Adipose tissue (tissue), 3 donors: Measurements from ENCODE around the gene LRRC8D. TPM values are rescaled to one million over a fixed set of nuclear protein-coding genes. Genes with fewer than 3 reads are reported as not detected.

ENCODE experiments used
- H3K27ac ChIP-seq: one replicate; pipeline ENCODE4 v1.5.1; 2013; ENCODE audit warnings: low read depth, low read length
- WGBS, 3 donors: extraction: QIAGEN DNeasy Blood & Tissue Kit; methylation state at CpG; one replicate each; pipeline ENCODE4 v1.1.7; 2013; 5-methylcytosine and 5-hydroxymethylcytosine counted together
- polyA plus RNA-seq, 3 donors: library from polyadenylated mRNA; stranded (reverse); fragments of 200-250 nt; gene quantifications; one replicate each; pipeline ENCODE4 v1.2.3, GENCODE V29; 2013
- donor health status: healthy with polysubstance abuse.
- donor health status: Bipolar disorder and iron deficiency.
- donor health status: healthy.

The LRRC8D gene
- polyA plus RNA-seq, 3 donors: 2.5 to 6.3 (median 3.8) TPM

- WGBS, 3 donors: 86 to 96% (median 95%) methylated on average over 6 of the region's 6 CpGs
- H3K27ac ChIP-seq: no peak overlapping the region
These were observed 80.2 kb downstream of the LRRC8D start for GRCh38 chr1:89900791-89901708.

GRCh38 chr1:89901957-89902669, 81.3 kb downstream of the LRRC8D start:
- 88 to 98% (median 95%) methylated on average over 9 of the region's 9 CpGs for WGBS, 3 donors

GRCh38 chr1:89903550-89903949, 82.7 kb downstream of the LRRC8D start:
- H3K27ac ChIP-seq: no peak overlapping the region

More at GRCh38 chr1:89901957-89902669, 81.3 kb downstream of the LRRC8D start:
- H3K27ac ChIP-seq: no peak overlapping the region

GRCh38 chr1:89904219-89904980, 83.6 kb downstream of the LRRC8D start:
- no peak overlapping the region for H3K27ac ChIP-seq
- WGBS, 3 donors: 57 to 85% (median 58%) methylated on average over 6 of the region's 6 CpGs

More at GRCh38 chr1:89903550-89903949, 82.7 kb downstream of the LRRC8D start:
- 45 to 80% (median 71%) methylated on average over 1 of the region's 1 CpG for WGBS, 3 donors

GRCh38 chr1:89905395-89906058, 84.7 kb downstream of the LRRC8D start:
- WGBS, 3 donors: 91% methylated on average over 5 of the region's 5 CpGs
- H3K27ac ChIP-seq: no peak overlapping the region

- 86 to 96% (median 96%) methylated on average over 5 of the region's 5 CpGs for WGBS, 3 donors
- no peak overlapping the region for H3K27ac ChIP-seq
These were observed 85.3 kb downstream of the LRRC8D start for GRCh38 chr1:89906088-89906487.

GRCh38 chr1:89907727-89908212, 86.9 kb downstream of the LRRC8D start:
- no peak overlapping the region for H3K27ac ChIP-seq
- 90 to 96% (median 94%) methylated on average over 2 of the region's 2 CpGs for WGBS, 3 donors

GRCh38 chr1:89908273-89908671, 87.4 kb downstream of the LRRC8D start:
- 97 to 99% (median 99%) methylated on average over 2 of the region's 2 CpGs for WGBS, 3 donors
- no peak overlapping the region for H3K27ac ChIP-seq

- no peak overlapping the region for H3K27ac ChIP-seq
- WGBS, 3 donors: 23 to 73% (median 25%) methylated on average over 5 of the region's 5 CpGs
These were observed 88.0 kb downstream of the LRRC8D start for GRCh38 chr1:89908672-89909436.

- no peak overlapping the region for H3K27ac ChIP-seq
These were observed 89.4 kb downstream of the LRRC8D start for GRCh38 chr1:89910268-89910667.

- WGBS, 3 donors: 73 to 93% (median 77%) methylated on average over 2 of the region's 2 CpGs
- H3K27ac ChIP-seq: no peak overlapping the region
These were observed 89.9 kb downstream of the LRRC8D start for GRCh38 chr1:89910780-89911179.

- H3K27ac ChIP-seq: no peak overlapping the region
- WGBS, 3 donors: 88 to 94% (median 93%) methylated on average over 10 of the region's 10 CpGs
These were observed 90.6 kb downstream of the LRRC8D start for GRCh38 chr1:89911191-89911991.

GRCh38 chr1:89912073-89912472, 91.2 kb downstream of the LRRC8D start:
- WGBS, 3 donors: 82 to 94% (median 84%) methylated on average over 1 of the region's 1 CpG
- no peak overlapping the region for H3K27ac ChIP-seq

- 74 to 91% (median 84%) methylated on average over 4 of the region's 4 CpGs for WGBS, 3 donors
- H3K27ac ChIP-seq: no peak overlapping the region
These were observed 92.7 kb downstream of the LRRC8D start for GRCh38 chr1:89913353-89914095.

- WGBS, 3 donors: 84 to 90% (median 85%) methylated on average over 1 of the region's 1 CpG
These were observed 96.5 kb downstream of the LRRC8D start for GRCh38 chr1:89917353-89917752.

More at GRCh38 chr1:89917353-89917752, 96.5 kb downstream of the LRRC8D start:
- no peak overlapping the region for H3K27ac ChIP-seq
